ENCODE results near the gene GLIS1.

The GLIS1 gene

GRCh38 chr1:53477651-53478501 is 261.1 kb downstream of the GLIS1 start:
- no peak for DNase-seq

- no peak for DNase-seq
Measured at GRCh38 chr1:53476579-53476978, 262.4 kb downstream of the GLIS1 start.

- DNase-seq, result no peak
Measured at GRCh38 chr1:53475664-53476063, 263.3 kb downstream of the GLIS1 start.

GRCh38 chr1:53473463-53473862 is 265.5 kb downstream of the GLIS1 start:
- no peak for DNase-seq

GRCh38 chr1:53471000-53471399 is 268.0 kb downstream of the GLIS1 start:
- DNase-seq, result no peak

- DNase-seq, result no peak
Measured at GRCh38 chr1:53470584-53470983, 268.4 kb downstream of the GLIS1 start.

GRCh38 chr1:53470155-53470554 is 268.8 kb downstream of the GLIS1 start:
- no peak for DNase-seq

- no peak for DNase-seq
Measured at GRCh38 chr1:53469373-53469772, 269.6 kb downstream of the GLIS1 start.

GRCh38 chr1:53468374-53468773 is 270.6 kb downstream of the GLIS1 start:
- no peak for DNase-seq

- DNase-seq, result no peak
Measured at GRCh38 chr1:53467391-53467790, 271.6 kb downstream of the GLIS1 start.

GRCh38 chr1:53465023-53465957 is 273.7 kb downstream of the GLIS1 start:
- DNase-seq, result no peak

- DNase-seq, result no peak
Measured at GRCh38 chr1:53463961-53464899, 274.7 kb downstream of the GLIS1 start.

GRCh38 chr1:53462769-53463501 is 276.0 kb downstream of the GLIS1 start:
- DNase-seq, result no peak

GRCh38 chr1:53462193-53462592 is 276.8 kb downstream of the GLIS1 start:
- DNase-seq, result no peak

- DNase-seq, result no peak
Measured at GRCh38 chr1:53461323-53462044, 277.5 kb downstream of the GLIS1 start.

- no peak for DNase-seq
Measured at GRCh38 chr1:53460666-53461322, 278.2 kb downstream of the GLIS1 start.

- DNase-seq, result no peak
Measured at GRCh38 chr1:53460211-53460634, 278.7 kb downstream of the GLIS1 start.

GRCh38 chr1:53459321-53460175 is 279.4 kb downstream of the GLIS1 start, which contains the start of gene DMRTB1:
TSS of gene DMRTB1 (plus strand) at chr1:53459399. CDS start at chr1:53459454, 55 bp downstream.
- DNase-seq, result no peak

GRCh38 chr1:53458634-53459033 is 280.3 kb downstream of the GLIS1 start:
- DNase-seq, result no peak

Data from cerebellar nuclear complex (tissue), 1 donor.